ENCODE data around the gene KRTAP16-1. TPM values are rescaled to one million over a fixed set of nuclear protein-coding genes. Genes with fewer than 3 reads are reported as not detected.

Gene KRTAP16-1
- total and polyA plus RNA-seq, 2 of the 13 experiments (the other 11 are each of a cell fraction or from before 2014, with no cell fraction given), result not detected

- TF ChIP-seq ZUFSP (CRISPR knock-in tag; IDR thresholded peaks at IDR 0.05; ENCODE audit: borderline replicate concordance) (no peak), E2F5 (CRISPR knock-in tag; conservative IDR thresholded peaks at IDR 0.05) (no peak), NFE2 (CRISPR knock-in tag; IDR thresholded peaks at IDR 0.05) (no peak), MLLT10 (CRISPR knock-in tag; IDR thresholded peaks at IDR 0.05) (no peak)
These were observed 20.3 kb upstream of the KRTAP16-1 start (continued) for GRCh38 chr17:41329279-41329948.

- H3K4me2 ChIP-seq (ENCODE audit: low read depth, low read length), result no peak overlapping the region
- H3K27me3 ChIP-seq (ENCODE audit: control insufficient read depth in 1 of 2, insufficient read depth in 2 of 2, low read length in 2 of 2), result peaks cover 0 to 11% of the 10 kb centered on the region in 2 experiments; a peak in 2 of 5 replicates
- no peak overlapping the region for H3K4me3 ChIP-seq (replicated peaks in 1 of 3; ENCODE audit: insufficient read depth in 1 of 3, low read depth in 2 of 3, low read length in 3 of 3)
- intact Hi-C loops (cut with micrococcal nuclease; ENCODE audit: unreplicated experiment) (no loop called here), in situ Hi-C loops (cut with HindIII; ENCODE audit: extremely low pct_ligation_motif_present, low pct_unique_long_range_greater_than_20kb) (no loop called here)
- H3K9ac ChIP-seq (ENCODE audit: insufficient read depth, low read depth, low read length), result no peak overlapping the region
- H3K9me3 ChIP-seq (ENCODE audit: low read length), result no peaks in the 10 kb centered on the region
- POLR2A ChIA-PET, result no interaction called here
- 36% methylated on average over 7 of the region's 7 CpGs for WGBS (ENCODE audit: low lambda C conversion rate)
- no TSS peak for BruUV-seq (replicated peaks)
- DNase-seq (ENCODE audit: low spot score) (no peak), FAIRE-seq (no peak), ATAC-seq (no peak)
- no peaks in the 10 kb centered on the region for H4K20me1 ChIP-seq (ENCODE audit: insufficient read depth, low read length)
- no peaks in the 10 kb centered on the region for H3K36me3 ChIP-seq (replicated peaks in 1 of 2; ENCODE audit: control insufficient read depth in 1 of 2, insufficient read depth in 2 of 2, low read length in 2 of 2)
- H2AFZ ChIP-seq (ENCODE audit: low read length), result no peak overlapping the region
- H3K79me2 ChIP-seq (ENCODE audit: insufficient read depth, low read length), result no peaks in the 10 kb centered on the region
- H3K27ac ChIP-seq (ENCODE audit: extremely low read length, insufficient read depth, low read length), result no peak overlapping the region
- H3K4me1 ChIP-seq (ENCODE audit: insufficient read depth, low read length), result no peaks in the 10 kb centered on the region
- CTCF ChIA-PET (ENCODE audit: low intra/inter-chr PET ratio, low total read pairs), result interaction anchor here (3.1 kb wide), 1 partner anchor 419 kb away, joined by 32 read pairs; no protein-coding TSS in a partner anchor
- TF ChIP-seq ELF3 (CRISPR knock-in tag; IDR thresholded peaks at IDR 0.05) (no peak), ZNF180 (CRISPR knock-in tag; IDR thresholded peaks at IDR 0.05; ENCODE audit: borderline replicate concordance, low read depth) (no peak), ZNF580 (CRISPR knock-in tag; IDR thresholded peaks at IDR 0.05; ENCODE audit: borderline replicate concordance, low read depth) (no peak), ZNF263 (CRISPR knock-in tag; IDR thresholded peaks at IDR 0.05) (no peak), ZBTB37 (CRISPR knock-in tag; IDR thresholded peaks at IDR 0.05) (no peak), ZNF382 (CRISPR knock-in tag; IDR thresholded peaks at IDR 0.05; ENCODE audit: borderline replicate concordance) (no peak), ATF7-NPFF (CRISPR knock-in tag; IDR thresholded peaks at IDR 0.05; ENCODE audit: low read depth) (no peak), CTCF (CRISPR knock-in tag; IDR thresholded peaks at IDR 0.05) (no peak), MAZ (IDR thresholded peaks at IDR 0.05; ENCODE audit: borderline replicate concordance, low read depth, low read length) (no peak), MAZ (CRISPR knock-in tag; IDR thresholded peaks at IDR 0.05; ENCODE audit: low read depth) (no peak)
These were observed 19.1 kb upstream of the KRTAP16-1 start for GRCh38 chr17:41328207-41328606.

Data from HepG2 (cell line).